ENCODE data around the gene ZBP1.

DNA sequence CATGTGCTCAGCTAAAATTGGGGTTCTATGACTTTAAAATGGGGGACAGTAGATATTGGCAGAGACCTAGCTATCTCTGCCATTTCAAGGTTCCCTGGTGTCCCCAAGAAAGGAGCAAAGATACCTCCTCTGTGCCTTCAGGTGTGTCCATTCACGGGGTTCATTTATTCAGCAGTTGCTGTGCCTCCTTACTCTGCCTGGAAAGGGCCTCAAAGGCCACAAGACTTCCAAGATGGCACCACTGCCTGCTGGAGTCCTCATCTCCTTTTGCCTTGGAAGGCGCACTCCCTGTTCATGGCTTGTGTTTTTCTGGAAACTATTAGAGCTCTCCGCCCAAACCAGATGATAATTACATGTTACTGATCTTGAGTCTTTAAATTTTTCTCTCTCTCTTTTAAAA, 3.9 kb upstream of the ZBP1 start:
- TF ChIP-seq POLR2AphosphoS5 (IDR thresholded peaks at IDR 0.05; ENCODE audit: borderline replicate concordance, low read depth, low read length), result no peak
- no peak for TF ChIP-seq EZH2 (IDR thresholded peaks at IDR 0.05)

Measured in SK-N-MC (cell line).